PFSK-1 (cell line): ENCODE data around the gene BOD1L2.

Source experiments
- FOXP2 ChIP-seq: optimal IDR thresholded peaks from 2 replicates; pipeline ENCODE3; 2011; ENCODE audit warnings: borderline replicate concordance, control low read depth, inconsistent platforms; ENCODE audit not compliant: insufficient read depth; ENCODE audit errors: extremely low read length, extremely low read depth
- POLR2AphosphoS5 ChIP-seq: IDR thresholded peaks from 2 replicates; pipeline ENCODE4 v1.6.1; 2012; ENCODE audit warnings: low read depth, mild to moderate bottlenecking, control low read depth, low read length, moderate library complexity
- TAF1 ChIP-seq: IDR thresholded peaks from 2 replicates; pipeline ENCODE4 v1.6.1; 2012; ENCODE audit warnings: low read length, control low read depth, borderline replicate concordance; ENCODE audit not compliant: insufficient read depth

GRCh38 chr18:57167617-57168308 lies 20.9 kb downstream of the BOD1L2 start:
- TF ChIP-seq POLR2AphosphoS5 (no peak), TAF1 (no peak), FOXP2 (no peak)
